ENCODE measurements around the gene CLK1.
A peak's percentile ranks its signal among the peaks of the same experiment; 100 is the strongest.

The CLK1 gene

DNA sequence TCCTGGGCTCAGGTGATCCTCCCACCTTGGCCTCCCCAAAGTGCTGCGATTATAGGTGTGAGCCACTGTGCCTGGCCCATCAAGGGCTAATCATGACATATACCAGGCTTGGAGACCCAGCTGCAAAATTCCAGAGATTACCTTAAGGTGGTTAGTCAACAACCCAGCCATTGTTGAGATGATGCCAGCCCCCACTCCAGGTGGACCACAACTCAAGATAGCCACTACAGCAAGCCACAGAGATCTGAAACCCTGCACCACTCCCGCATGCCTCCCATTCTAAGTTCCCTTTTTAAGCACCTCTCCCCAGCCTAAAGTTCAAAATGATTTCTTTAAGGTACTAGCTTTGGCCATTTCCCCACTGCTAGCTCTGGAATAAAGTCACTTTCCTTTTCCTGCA lies 4.6 kb upstream of the CLK1 start:
- TF ChIP-seq POLR2A (IDR thresholded peaks at IDR 0.05; ENCODE audit: low read length) (no peak), GATA1 (IDR thresholded peaks at IDR 0.05; ENCODE audit: low read depth, low read length) (no peak)
- DNase-seq: peak in 1 of 2 experiments; percentile 33

GRCh38 chr2:200863782-200864175 lies 679 bp downstream of the CLK1 start:
- TF ChIP-seq GATA1 (IDR thresholded peaks at IDR 0.05; ENCODE audit: low read depth, low read length): no peak
- DNase-seq: peak in 1 of 2 experiments; percentile 74

GRCh38 chr2:200862532-200863000 lies 1.9 kb downstream of the CLK1 start:
- no peak for TF ChIP-seq GATA1 (IDR thresholded peaks at IDR 0.05; ENCODE audit: low read depth, low read length)
- peak; percentile 66 for TF ChIP-seq POLR2A (IDR thresholded peaks at IDR 0.05; ENCODE audit: low read length)
- peak; percentile 77 to 86 for DNase-seq

GRCh38 chr2:200861617-200862155 lies 2.8 kb downstream of the CLK1 start:
- peak in 1 of 2 experiments; percentile 18 for DNase-seq

GRCh38 chr2:200860092-200860795 lies 4.2 kb downstream of the CLK1 start:
- no peak for DNase-seq
- TF ChIP-seq GATA1 (IDR thresholded peaks at IDR 0.05; ENCODE audit: low read depth, low read length) (no peak), POLR2A (IDR thresholded peaks at IDR 0.05; ENCODE audit: low read length) (no peak)

More at GRCh38 chr2:200861617-200862155, 2.8 kb downstream of the CLK1 start:
- TF ChIP-seq POLR2A (IDR thresholded peaks at IDR 0.05; ENCODE audit: low read length) (no peak), GATA1 (IDR thresholded peaks at IDR 0.05; ENCODE audit: low read depth, low read length) (no peak)

DNA sequence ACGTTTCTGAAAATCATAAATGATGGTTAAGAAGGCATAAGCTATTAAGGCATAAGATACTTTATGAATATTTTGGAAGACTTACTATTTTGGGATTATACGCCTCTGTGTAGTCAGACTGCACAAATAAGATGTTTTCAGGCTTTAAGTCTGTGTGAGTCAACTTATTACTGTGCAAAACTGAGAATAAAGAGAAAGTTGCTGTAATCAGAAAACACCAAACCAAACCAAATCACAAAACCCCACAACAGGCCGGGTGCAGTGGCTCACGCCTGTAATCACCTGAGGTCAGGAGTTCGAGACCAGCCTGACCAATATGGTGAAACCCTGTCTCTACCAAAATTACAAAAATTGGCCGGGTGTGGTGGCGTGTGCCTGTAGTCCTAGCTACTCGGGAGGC lies 7.7 kb downstream of the CLK1 start:
- TF ChIP-seq POLR2A (IDR thresholded peaks at IDR 0.05; ENCODE audit: low read length) (no peak), GATA1 (IDR thresholded peaks at IDR 0.05; ENCODE audit: low read depth, low read length) (no peak)
- no peak for DNase-seq

- no peak for DNase-seq
- TF ChIP-seq GATA1 (IDR thresholded peaks at IDR 0.05; ENCODE audit: low read depth, low read length) (no peak), POLR2A (IDR thresholded peaks at IDR 0.05; ENCODE audit: low read length) (no peak)
These were observed 11.9 kb downstream of the CLK1 start for GRCh38 chr2:200852605-200853004.

DNA sequence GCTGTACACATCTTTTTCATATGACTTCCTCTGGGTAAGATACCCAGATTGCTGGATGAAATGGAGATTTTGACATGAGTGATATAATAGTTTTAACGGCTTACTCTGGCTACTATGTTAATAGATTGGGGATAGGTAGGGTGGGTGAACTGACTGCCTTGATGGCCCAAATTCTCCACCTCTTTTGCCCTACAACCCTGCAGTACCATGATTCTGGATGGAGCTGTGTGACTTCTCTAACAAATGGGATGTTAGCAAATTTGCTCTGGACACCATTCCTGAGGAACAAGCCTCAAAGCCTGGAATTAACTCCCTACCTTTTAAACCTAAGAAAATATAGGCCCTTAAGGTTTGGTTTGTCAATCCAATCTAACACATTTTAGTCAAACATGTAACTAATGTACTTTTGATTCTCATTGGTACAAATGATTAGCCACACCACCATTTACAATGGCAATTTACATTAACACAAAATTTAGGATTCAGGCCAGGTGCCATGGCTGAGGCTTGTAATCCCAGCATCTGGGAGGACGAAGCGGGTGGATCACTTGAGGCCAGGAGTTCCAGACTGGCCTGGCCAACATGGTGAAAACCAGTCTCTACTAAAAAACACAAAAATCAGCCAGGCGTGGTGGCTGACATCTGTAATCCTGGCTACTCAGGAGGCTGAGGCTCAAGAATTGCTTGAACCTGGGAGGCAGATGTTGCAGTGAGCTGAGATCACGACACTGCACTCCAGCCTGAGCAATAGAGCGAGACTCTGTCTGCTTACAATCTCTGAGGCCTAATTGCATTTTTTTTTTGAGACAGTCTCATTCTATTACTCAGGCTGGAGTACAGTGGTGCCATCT lies 12.8 kb downstream of the CLK1 start:
- DNase-seq: no peak
- no peak for TF ChIP-seq GATA1 (IDR thresholded peaks at IDR 0.05; ENCODE audit: low read depth, low read length)
- no peak for TF ChIP-seq POLR2A (IDR thresholded peaks at IDR 0.05; ENCODE audit: low read length)

DNA sequence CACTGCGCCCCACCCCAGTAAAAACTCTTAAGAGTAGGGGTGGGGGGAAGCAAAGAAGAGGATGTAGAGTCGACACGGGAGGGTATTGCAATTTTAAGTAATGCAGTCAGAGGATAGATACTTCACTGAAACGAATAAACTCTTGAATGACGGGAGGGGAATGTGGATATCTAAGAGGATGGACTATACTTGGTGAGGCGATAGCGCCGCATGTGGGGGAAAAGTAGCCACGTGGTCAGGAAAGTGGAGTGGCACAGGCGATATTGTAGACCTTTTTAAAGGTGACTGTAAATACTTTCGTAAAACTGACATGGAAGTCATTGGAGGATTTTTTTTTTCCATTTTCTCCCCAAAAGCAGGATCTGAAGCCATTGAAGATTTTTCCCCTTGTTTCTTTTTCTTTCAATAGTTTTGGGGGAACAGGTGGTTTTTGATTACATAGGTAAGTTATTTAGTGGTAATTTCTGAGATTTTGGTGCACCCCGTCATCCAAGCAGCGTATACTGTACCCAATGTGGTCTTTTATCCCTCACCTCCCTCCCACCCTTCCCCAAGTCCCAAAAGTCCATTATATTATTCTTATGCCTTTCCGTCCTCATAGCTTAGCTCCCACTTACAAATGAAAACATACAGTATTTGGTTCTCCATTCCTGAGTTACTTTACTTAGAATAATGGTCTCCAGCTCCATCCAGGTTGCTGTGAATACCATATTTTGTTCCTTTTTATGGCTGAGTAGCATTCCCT lies 13.8 kb downstream of the CLK1 start:
- peak in 1 of 2 experiments; percentile 6 for DNase-seq
- TF ChIP-seq GATA1 (IDR thresholded peaks at IDR 0.05; ENCODE audit: low read depth, low read length) (no peak), POLR2A (IDR thresholded peaks at IDR 0.05; ENCODE audit: low read length) (no peak)

GRCh38 chr2:200847939-200848338 lies 16.5 kb downstream of the CLK1 start:
- TF ChIP-seq GATA1 (IDR thresholded peaks at IDR 0.05; ENCODE audit: low read depth, low read length): no peak
- TF ChIP-seq POLR2A (IDR thresholded peaks at IDR 0.05; ENCODE audit: low read length): no peak
- DNase-seq: no peak

DNA sequence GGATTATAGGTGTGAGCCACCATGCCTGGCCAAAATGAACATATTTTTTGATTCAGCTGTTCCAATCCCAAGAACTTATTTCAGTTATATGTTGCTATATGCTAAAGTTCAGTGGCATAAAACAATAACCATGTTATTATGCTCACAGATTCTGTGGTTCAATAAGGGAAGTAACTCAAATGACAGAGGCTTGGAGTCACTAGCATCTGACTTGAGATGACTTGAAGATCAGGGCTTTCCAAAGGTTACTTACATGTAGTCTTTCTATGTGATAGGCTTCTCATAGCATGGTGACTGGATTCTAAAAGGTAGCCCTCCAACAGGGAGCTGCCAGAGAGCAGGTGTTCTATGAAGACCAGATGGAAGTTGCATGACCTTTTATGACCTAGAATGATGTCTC lies 17.2 kb downstream of the CLK1 start:
- TF ChIP-seq GATA1 (IDR thresholded peaks at IDR 0.05; ENCODE audit: low read depth, low read length) (no peak), POLR2A (IDR thresholded peaks at IDR 0.05; ENCODE audit: low read length) (no peak)
- DNase-seq: no peak

DNA sequence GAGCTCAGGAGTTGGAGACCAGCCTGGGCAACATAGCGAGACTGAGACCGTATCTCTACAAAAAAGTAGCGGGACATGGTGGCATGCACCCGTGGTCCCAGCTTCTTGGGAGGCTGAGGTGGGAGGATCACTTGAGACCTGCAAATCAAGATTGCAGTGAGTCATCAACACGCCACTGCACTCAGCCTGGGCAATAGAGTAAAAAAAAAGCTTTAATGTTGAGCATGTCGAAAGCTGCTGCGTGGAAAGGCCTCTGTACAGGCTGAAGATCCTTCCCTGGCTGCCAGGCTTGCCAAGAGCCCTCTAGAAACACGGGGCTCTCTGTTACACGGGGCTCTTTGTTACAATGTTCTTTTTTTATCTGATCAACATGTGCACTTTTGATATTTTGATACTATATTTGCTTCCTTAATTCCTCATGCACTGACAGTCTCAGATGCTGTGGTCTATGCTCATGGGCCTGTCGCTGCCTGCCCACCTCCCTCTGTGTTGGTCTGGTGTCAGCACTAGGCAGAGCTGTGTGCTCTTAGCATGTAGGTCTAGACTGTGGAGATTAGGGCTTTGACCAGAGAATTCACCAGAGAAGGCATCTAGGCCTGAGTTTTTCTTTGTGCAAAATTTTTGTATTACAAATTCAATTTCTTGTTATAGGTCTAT lies 18.7 kb downstream of the CLK1 start:
- DNase-seq: no peak
- TF ChIP-seq POLR2A (IDR thresholded peaks at IDR 0.05; ENCODE audit: low read length) (no peak), GATA1 (IDR thresholded peaks at IDR 0.05; ENCODE audit: low read depth, low read length) (no peak)

DNA sequence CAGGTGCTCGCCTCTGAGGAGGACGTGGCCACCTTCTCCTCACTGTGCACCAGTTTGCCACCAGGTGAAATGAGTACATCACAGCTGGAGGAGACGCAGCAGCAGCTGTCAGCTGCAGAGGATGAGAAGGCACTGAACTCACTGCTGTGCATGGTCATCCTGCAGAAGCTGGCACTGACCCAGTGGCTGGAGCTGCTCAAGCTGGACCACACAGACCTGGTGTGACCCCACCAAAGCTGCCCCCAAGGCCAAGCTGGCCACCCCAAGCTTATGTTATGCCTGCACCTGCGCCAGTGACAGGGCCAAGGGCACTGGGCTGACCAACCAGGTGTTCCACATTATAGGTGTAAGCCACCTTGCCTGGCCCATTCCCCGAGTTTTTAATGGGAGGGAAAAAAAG lies 19.3 kb downstream of the CLK1 start:
- TF ChIP-seq GATA1 (IDR thresholded peaks at IDR 0.05; ENCODE audit: low read depth, low read length) (no peak), POLR2A (IDR thresholded peaks at IDR 0.05; ENCODE audit: low read length) (no peak)
- no peak for DNase-seq

Data from erythroblast (primary cell).